ENCODE measurements around the gene TRIM37.

DNA sequence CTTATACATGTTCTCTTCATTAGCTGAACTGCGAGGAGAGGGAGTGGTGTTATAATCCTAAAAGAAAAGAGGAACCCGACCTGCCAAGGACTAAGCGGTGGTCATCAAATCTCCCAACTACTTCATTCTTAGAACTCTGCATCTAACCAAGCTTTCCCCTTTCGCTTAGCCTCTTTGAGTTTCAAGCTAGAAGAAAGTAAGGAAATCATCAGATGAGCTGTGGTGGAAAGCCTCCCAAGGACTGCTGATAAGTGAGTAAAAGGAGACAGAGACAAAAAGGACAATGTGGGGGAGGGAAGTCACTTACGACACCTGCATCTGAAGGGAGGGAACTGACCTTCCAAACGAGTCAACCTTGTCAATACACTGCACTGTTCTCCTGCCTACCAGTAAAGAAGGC, 121.3 kb downstream of the TRIM37 start:
- TF ChIP-seq, protein P1, sequence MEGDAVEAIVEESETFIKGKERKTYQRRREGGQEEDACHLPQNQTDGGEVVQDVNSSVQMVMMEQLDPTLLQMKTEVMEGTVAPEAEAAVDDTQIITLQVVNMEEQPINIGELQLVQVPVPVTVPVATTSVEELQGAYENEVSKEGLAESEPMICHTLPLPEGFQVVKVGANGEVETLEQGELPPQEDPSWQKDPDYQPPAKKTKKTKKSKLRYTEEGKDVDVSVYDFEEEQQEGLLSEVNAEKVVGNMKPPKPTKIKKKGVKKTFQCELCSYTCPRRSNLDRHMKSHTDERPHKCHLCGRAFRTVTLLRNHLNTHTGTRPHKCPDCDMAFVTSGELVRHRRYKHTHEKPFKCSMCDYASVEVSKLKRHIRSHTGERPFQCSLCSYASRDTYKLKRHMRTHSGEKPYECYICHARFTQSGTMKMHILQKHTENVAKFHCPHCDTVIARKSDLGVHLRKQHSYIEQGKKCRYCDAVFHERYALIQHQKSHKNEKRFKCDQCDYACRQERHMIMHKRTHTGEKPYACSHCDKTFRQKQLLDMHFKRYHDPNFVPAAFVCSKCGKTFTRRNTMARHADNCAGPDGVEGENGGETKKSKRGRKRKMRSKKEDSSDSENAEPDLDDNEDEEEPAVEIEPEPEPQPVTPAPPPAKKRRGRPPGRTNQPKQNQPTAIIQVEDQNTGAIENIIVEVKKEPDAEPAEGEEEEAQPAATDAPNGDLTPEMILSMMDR (IDR thresholded peaks at IDR 0.05): no peak
- TF ChIP-seq EZH2 (IDR thresholded peaks at IDR 0.05) (no peak), EZH2phosphoT487 (IDR thresholded peaks at IDR 0.05) (no peak)
